Epithelial cell of proximal tubule (primary cell): ENCODE measurements around the gene KIRREL3. TPM values are rescaled to one million over a fixed set of nuclear protein-coding genes. Genes with fewer than 3 reads are reported as not detected.

Experiments used
- DNase-seq: peaks from one replicate; pipeline ENCODE4 v3.0.0-alpha.2; 2011; ENCODE audit warnings: low read depth
- H3K4me3 ChIP-seq: 2 replicates; pipeline ENCODE4 v1.5.1; 2011; ENCODE audit warnings: low read depth, mild to moderate bottlenecking, low read length
- total RNA-seq: library from RNA; depleted of rRNA; stranded (reverse); fragments of >200 nt; gene quantifications from 2 replicates; pipeline ENCODE4 v1.2.3, GENCODE V29; 2015
- TF ChIP-seq, protein P1 (sequence below): conservative IDR thresholded peaks from 2 replicates; pipeline ENCODE4 v1.5.1; 2012; ENCODE audit warnings: low read depth, mild to moderate bottlenecking, low read length

The KIRREL3 gene
- total RNA-seq, 1 donor from 2014 or later: 5.1 TPM

DNA sequence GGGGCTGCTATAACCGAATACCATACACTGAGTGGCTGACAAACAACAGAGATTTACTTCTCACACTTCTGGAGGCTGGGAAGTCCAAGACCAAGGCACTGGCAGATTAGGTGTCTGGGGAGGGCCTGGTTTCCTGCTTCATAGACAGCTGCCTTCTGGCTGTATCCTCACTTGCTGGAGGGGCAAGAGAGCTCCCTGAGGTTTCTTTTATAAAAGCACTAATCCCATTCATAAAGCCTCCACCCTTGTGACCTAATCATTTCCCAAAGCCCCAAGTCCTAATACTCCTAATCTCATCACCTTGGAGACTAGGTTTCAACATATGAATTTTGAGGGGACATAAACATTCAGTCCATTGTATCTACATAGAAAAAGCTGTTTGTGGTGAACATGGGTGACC, 131.8 kb downstream of the KIRREL3 start:
- no peak for DNase-seq
- TF ChIP-seq, protein P1, sequence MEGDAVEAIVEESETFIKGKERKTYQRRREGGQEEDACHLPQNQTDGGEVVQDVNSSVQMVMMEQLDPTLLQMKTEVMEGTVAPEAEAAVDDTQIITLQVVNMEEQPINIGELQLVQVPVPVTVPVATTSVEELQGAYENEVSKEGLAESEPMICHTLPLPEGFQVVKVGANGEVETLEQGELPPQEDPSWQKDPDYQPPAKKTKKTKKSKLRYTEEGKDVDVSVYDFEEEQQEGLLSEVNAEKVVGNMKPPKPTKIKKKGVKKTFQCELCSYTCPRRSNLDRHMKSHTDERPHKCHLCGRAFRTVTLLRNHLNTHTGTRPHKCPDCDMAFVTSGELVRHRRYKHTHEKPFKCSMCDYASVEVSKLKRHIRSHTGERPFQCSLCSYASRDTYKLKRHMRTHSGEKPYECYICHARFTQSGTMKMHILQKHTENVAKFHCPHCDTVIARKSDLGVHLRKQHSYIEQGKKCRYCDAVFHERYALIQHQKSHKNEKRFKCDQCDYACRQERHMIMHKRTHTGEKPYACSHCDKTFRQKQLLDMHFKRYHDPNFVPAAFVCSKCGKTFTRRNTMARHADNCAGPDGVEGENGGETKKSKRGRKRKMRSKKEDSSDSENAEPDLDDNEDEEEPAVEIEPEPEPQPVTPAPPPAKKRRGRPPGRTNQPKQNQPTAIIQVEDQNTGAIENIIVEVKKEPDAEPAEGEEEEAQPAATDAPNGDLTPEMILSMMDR: no peak
- no peak overlapping the region for H3K4me3 ChIP-seq

DNA sequence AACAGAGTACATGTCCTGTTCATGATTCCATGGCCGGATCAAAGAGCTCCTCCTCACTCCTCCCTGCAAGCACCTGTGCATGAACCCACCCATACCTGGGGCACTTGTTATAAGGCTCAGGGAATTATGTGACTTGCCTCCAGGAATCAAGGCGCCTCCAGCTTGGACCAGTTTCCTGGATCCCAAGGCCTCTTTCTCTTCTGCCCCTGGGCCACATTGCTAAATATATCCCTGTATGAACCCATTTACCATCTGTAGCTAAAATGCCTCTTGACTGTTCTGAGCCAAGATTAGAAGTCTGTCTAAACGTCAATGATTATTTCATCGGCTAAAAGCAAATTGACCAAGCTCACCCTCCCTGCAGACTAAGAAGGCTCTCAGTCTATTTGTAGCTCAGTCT, 135.6 kb downstream of the KIRREL3 start:
- DNase-seq: no peak
- H3K4me3 ChIP-seq: no peak overlapping the region
- TF ChIP-seq, protein P1: no peak

DNA sequence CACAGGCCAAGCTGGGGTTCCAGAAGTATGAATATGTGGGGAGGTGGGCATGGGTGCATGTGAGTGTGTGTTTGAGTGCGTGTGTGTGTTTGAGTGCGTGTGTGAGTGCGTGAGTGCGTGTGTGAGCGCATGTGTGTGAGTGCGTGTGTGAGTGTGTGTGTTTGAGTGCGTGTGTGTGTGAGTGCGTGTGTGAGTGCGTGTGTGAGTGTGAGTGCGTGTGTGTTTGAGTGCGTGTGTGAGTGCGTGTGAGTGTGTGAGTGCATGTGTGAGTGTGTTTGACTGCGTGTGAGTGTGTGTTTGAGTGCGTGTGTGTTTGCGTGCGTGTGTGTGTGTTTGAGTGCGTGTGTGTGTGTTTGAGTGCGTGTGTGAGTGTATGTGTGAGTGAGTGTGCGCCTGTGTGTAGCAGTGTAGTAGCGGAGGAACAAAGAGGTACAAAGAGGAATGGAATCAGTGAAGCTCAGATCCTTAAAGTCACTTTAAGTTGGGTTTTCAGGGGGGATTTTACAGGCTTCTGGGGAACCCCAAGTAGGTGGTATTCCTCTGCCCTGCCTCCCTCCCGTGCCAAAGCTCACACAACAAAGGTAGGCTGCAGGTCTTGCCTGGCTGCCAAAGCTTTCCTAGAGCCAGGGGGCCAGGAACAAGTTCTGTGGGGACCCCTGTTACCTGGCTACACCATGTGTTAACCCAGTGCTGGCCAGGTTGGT, 137.1 kb downstream of the KIRREL3 start:
- DNase-seq: no peak
- no peak overlapping the region for H3K4me3 ChIP-seq
- TF ChIP-seq, protein P1: no peak

DNA sequence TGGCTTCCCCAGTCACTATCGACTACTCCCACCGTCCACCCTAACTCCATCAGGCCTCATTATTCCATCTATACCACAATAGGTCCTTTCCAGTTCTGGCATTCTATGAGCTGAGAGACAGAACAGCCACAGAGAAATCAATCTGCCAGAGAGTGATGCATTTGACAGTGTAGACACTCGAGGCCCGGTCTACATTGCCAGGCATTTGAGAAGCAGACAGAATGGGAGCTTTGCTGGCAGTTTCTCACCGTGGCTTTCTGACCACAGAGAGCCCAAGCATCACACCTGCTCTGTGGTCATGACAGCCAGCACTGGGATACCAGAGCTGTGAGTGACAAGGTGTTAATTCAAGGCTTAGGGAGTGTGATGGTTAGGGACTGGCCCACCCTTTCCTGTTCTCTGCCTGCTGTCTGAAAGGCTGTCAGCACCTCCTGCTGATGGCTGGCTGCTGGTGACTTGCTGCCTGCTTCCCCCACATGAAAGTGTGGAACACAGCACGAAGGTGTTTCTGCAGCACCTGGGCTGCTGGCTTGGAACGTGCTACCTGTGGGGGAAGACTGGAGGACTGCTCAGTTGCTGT, 137.8 kb downstream of the KIRREL3 start:
- TF ChIP-seq, protein P1: peak; percentile 36
- DNase-seq: no peak
- H3K4me3 ChIP-seq: no peak overlapping the region

DNA sequence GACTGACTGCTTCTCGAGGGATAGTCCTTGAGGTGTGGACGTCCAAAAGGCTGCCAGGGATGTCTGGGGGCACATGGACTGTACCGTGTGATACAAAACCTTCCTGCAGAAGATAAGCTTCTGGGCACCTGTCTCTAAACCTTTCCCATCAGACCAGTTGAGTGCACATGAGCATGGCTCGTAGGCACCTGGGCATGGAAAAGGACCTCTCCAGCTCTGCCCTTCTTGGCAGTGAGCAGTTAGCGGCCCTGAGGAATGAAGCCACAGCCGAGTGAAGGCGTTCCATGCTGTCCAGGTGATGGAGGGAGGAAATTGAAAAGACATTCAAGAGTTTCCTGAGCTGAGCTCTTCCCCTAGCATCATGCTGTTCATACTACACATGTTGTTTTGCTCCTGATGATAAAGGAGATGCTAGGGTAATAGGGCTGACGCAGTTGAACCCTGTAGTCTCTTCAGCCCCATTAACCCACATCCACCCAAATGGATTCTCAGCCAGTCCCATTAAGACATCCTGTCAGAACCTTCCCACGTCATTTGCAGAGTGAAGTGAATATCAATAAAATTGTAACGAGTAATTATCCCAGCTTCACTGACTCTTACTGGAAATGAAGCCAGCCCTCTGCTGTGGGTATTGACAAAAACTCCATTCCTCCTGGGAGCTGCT, 138.6 kb downstream of the KIRREL3 start:
- DNase-seq: no peak
- TF ChIP-seq, protein P1: no peak
- H3K4me3 ChIP-seq: no peak overlapping the region

DNA sequence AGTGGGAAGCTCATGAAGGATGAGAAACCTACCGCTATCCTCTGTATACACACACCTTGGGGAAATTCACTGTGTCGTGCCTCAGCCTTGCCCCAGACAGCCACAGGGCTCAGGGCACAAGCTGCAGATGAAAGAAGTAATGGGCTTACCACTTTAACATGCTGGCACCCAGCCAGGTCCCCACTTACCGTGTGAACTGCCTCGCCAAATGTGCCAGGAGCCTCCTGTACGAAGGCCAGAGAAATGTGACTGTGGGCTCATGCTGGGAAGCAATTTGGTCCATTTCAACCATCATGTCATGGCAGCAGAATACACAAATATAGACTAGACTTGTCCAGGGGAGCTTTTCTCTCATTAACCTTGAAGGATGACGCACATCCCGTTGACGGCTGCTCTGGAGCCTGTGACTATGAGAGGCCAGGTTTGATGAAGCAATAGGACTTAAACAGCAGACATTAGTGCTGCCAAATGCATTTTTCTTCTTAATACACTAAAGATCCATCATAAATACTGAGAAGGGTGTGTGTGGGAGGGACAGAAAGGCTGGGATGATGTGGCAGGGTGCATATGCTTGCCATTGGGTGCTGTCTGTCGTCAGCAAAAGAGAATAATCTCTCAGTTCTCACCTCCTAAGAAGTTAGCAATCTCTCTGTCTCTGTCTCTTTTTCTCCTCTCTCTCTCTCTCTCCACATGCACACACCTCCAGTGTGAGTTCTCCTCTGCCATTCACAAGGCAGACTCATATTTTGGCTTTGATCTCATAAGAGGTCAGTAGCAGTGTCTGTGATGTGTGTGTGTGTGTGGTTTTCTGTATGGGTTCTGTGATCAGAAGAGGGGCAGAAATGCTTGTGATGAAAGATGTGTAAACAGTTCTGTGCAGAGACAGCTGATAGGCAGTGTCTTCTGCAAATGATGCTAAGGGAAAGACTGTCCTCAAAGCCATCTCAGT, 142.4 kb downstream of the KIRREL3 start:
- TF ChIP-seq, protein P1: no peak
- no peak overlapping the region for H3K4me3 ChIP-seq
- no peak for DNase-seq
